DMS79 treated with DMSO at 0.1 percent for 48 hours (cell line): ENCODE measurements around the gene FIBCD1.
A peak's percentile ranks its signal among the peaks of the same experiment; 100 is the strongest.

Experiments
- DNase-seq: peaks from one replicate; lab custom pipeline; 2025; lab: John Stamatoyannopoulos, UW

FIBCD1 gene

GRCh38 chr9:130878295-130878694, 60.8 kb downstream of the FIBCD1 start:
- no peak for DNase-seq

DNA sequence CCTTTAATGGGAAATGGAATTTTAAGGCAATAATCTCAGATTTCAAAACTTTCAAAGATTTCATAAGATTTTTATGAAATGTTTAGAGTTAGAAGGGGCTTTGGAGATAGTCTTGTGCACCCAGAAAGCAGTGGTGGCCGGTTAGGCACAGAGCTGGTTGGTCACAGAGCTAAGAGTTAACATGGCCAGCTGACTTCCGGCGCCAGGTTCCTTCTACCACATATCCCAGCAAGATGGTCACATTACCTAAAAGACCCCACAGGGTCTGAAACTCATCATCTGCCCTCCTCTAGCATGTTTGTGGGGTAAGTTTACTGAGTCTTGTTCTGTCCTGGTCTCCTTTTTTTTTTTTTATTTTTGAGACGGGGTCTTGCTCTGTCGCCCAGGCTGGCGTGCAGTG, 61.7 kb downstream of the FIBCD1 start:
- no peak for DNase-seq

GRCh38 chr9:130874783-130875182, 64.3 kb downstream of the FIBCD1 start:
- no peak for DNase-seq

- DNase-seq, result no peak
These were observed 65.1 kb downstream of the FIBCD1 start for GRCh38 chr9:130873966-130874365.

- DNase-seq, result no peak
These were observed 66.0 kb downstream of the FIBCD1 start for GRCh38 chr9:130872912-130873503.

- DNase-seq, result no peak
These were observed 66.5 kb downstream of the FIBCD1 start for GRCh38 chr9:130872508-130872907.

- DNase-seq, result no peak
These were observed 67.0 kb downstream of the FIBCD1 start for GRCh38 chr9:130872093-130872492.

- no peak for DNase-seq
These were observed 67.5 kb downstream of the FIBCD1 start for GRCh38 chr9:130871395-130872062.

GRCh38 chr9:130870491-130871381, 68.3 kb downstream of the FIBCD1 start:
- DNase-seq, result peak; percentile 95

- peak; percentile 28 for DNase-seq
These were observed 69.8 kb downstream of the FIBCD1 start for GRCh38 chr9:130869250-130869649.

GRCh38 chr9:130868230-130868629, 70.8 kb downstream of the FIBCD1 start:
- DNase-seq, result no peak

- DNase-seq, result no peak
These were observed 71.5 kb downstream of the FIBCD1 start for GRCh38 chr9:130867556-130867955.

DNA sequence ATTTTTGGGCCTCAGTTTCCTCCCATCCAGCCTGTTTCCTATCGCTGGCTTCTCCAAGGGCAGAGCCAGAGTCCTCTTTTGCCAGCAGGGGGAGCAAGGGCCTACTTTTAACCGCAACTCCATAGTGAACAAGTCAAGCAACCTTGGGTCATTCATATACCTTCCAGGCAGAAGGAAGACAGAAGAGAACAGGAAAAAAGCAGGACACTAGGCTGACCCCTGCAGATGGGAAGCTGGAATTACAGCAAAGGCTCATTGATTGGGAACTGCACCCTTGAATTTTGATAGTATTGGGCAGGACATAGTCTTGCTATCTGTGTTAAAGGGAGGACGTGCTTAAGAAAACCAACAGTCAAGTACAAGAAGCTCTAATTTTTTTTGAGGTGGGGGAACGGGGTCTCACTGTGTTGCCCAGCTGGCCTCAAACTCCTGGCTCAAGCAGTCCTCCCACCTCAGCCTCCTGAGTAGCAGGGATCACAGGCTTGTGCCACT, 72.5 kb downstream of the FIBCD1 start:
- DNase-seq, result peak; percentile 49

DNA sequence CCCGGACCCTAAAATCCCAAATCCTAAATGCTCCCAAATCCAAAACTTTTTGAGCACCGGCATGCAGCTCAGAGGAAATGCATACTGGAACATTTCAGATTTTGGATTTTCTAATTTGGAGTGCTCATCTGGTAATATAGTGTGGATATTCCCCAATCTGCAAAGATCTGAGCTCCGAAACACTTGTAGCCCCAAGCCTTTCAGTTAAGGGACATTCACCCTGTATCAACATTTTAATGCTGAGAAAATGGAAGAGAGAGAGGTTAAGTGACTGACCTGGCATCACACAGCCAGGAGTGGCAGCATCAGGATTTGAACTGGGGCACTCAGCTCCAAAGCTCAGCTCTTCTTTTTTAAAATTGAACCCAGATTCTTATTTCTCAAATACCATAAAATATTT, 73.1 kb downstream of the FIBCD1 start:
- DNase-seq, result no peak

GRCh38 chr9:130864541-130864940, 74.5 kb downstream of the FIBCD1 start:
- no peak for DNase-seq

- DNase-seq, result no peak
These were observed 76.3 kb downstream of the FIBCD1 start for GRCh38 chr9:130862747-130863146.

DNA sequence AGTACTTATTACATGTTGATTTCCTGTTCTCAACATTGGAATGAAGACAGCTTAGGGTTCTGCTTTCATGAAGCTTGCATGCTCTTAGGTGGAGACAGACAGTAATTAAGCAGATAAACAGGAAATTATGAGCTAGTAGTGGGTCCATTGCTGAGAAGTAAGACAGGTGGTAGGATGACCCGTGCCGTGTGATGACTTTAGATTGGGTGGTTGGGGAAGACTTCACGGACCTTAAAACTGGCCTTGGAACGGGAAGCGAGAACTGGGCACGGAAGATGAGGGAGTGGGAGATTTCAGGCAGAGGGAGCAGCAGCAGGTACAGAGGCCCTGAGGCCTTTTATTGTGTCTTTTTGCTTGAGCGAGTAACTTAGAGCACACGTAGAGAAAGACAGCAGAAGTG, 76.8 kb downstream of the FIBCD1 start:
- no peak for DNase-seq

- DNase-seq, result no peak
These were observed 77.5 kb downstream of the FIBCD1 start for GRCh38 chr9:130861372-130862180.

DNA sequence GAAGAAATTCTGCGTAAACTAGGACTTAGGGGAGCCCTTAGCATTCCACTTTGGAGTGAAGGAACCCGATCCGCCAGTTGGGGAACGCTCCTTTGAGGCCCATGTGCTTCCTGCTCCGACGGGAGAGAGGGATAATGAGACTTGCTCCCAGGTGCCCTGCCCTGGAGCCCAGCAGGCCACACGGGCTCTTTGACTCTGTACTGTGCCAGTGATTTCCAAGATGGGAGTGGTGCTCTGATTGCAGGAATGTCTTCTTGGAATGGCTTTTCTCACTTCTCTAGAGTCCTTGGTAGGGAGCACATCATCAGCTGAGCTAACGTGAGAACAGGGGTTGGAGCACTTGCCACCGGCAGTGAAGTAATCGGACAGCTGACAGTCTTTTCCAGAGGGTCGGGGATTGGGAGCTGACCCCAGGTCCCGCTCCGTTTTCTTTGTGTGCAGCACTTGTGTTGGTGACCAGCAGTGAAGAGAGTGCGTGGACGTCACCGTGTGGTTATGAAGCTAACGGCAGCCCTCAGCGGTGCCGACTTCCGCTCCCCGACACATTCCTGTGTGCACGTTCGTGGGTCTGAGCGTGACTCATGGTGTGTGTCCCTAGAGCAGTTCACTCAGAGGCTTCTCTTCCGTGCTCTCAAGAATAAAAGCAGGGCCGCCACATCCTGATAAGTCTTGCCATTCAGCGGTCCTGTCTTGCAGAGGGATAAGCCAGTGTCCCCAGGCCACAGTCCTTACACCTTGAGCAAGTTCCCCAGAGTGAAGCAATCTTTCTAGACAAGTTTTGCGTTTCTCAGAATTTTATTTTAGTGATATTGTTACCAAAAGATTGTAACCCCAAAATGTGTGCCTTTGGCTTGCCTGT, 78.4 kb downstream of the FIBCD1 start:
- DNase-seq, result no peak

- no peak for DNase-seq
These were observed 80.0 kb downstream of the FIBCD1 start for GRCh38 chr9:130858739-130859705.
